CD14-positive monocyte (primary cell): ENCODE data around the gene RAB10. TPM values are rescaled to one million over a fixed set of nuclear protein-coding genes. Genes with fewer than 3 reads are reported as not detected.
"Not testable (repeated sequence)": the region's sequence is repeated elsewhere in the genome, so short reads cannot be mapped to it uniquely, and the experiment has no call there.

ENCODE experiments used
- DNase-seq, 3 donors: peaks; one replicate each; pipeline ENCODE4 v3.0.0-alpha.2; 2011 to 2022
- H2AFZ ChIP-seq: 2 replicates; pipeline ENCODE4 v1.6.0; 2012; ENCODE audit warnings: mild to moderate bottlenecking, low read depth, low read length, inconsistent platforms; ENCODE audit not compliant: insufficient read depth, poor library complexity, severe bottlenecking
- H3K27ac ChIP-seq, 2 donors: 1 replicate in 1 of 2; 2 replicates in 1 of 2; pipeline ENCODE4 v1.5.1; 2012 to 2013; ENCODE audit warnings: low read length in 2 of 2, control low read depth in 1 of 2, inconsistent platforms in 1 of 2, low read depth in 1 of 2, mild to moderate bottlenecking in 1 of 2
- H3K27me3 ChIP-seq, 2 donors: one replicate each; pipeline versions ENCODE4 v1.6.0 to v1.6.1; 2011 to 2013; ENCODE audit warnings: low read length in 2 of 2; ENCODE audit not compliant: control insufficient read depth in 2 of 2, insufficient read depth in 2 of 2
- H3K36me3 ChIP-seq, 2 donors: replicated peaks in 1 of 2; 1 replicate in 1 of 2; 2 replicates in 1 of 2; pipeline versions ENCODE4 v1.5.1 to v1.6.1; 2012 to 2013; ENCODE audit warnings: low read length in 2 of 2, control low read depth in 1 of 2, inconsistent platforms in 1 of 2, mild to moderate bottlenecking in 1 of 2; ENCODE audit not compliant: insufficient read depth in 2 of 2, control insufficient read depth in 1 of 2
- H3K4me1 ChIP-seq, 2 donors: 1 replicate in 1 of 2; 2 replicates in 1 of 2; pipeline versions ENCODE4 v1.5.1 to v1.6.1; 2012 to 2013; ENCODE audit warnings: low read length in 2 of 2, control low read depth in 1 of 2, inconsistent platforms in 1 of 2, mild to moderate bottlenecking in 1 of 2, moderate library complexity in 1 of 2; ENCODE audit not compliant: insufficient read depth in 2 of 2, control insufficient read depth in 1 of 2
- H3K4me2 ChIP-seq: replicated peaks from 2 replicates; pipeline ENCODE3; 2012; ENCODE audit warnings: low read length, moderate library complexity, mild to moderate bottlenecking; ENCODE audit not compliant: poor library complexity, severe bottlenecking; ENCODE audit errors: extremely low read depth
- H3K4me3 ChIP-seq, 3 experiments: fragments of 200-600 bp in 1 of 3; sonication (generic) in 1 of 3; replicated peaks in 1 of 3; 1 replicate in 2 of 3; 2 replicates in 1 of 3; pipeline ENCODE4 v1.5.1; 2011 to 2013; ENCODE audit warnings: low read length in 3 of 3, mild to moderate bottlenecking in 3 of 3, control low read depth in 2 of 3, low read depth in 2 of 3, inconsistent platforms in 1 of 3, moderate library complexity in 1 of 3
- H3K79me2 ChIP-seq: 2 replicates; pipeline ENCODE4 v1.6.0; 2012; ENCODE audit warnings: mild to moderate bottlenecking, control low read depth, inconsistent platforms, low read length, moderate library complexity; ENCODE audit not compliant: insufficient read depth
- H3K9ac ChIP-seq: 2 replicates; pipeline ENCODE4 v1.6.0; 2017; ENCODE audit warnings: low read length, mild to moderate bottlenecking; ENCODE audit not compliant: insufficient read depth, poor library complexity, severe bottlenecking
- H3K9me3 ChIP-seq, 2 donors: replicated peaks in 1 of 2; 1 replicate in 1 of 2; 2 replicates in 1 of 2; pipeline versions ENCODE4 v1.5.1 to v1.6.1; 2012 to 2013; ENCODE audit warnings: low read length in 2 of 2, control low read depth in 1 of 2; ENCODE audit not compliant: control insufficient read depth in 1 of 2, insufficient read depth in 1 of 2
- H4K20me1 ChIP-seq: 2 replicates; pipeline ENCODE4 v1.6.0; 2012; ENCODE audit warnings: mild to moderate bottlenecking, low read length, control low read depth, moderate library complexity; ENCODE audit not compliant: insufficient read depth
- H3K27ac Mint-ChIP-seq, 7 donors: one replicate each; pipeline ENCODE4 v1.8.0; 2020; ENCODE audit warnings: mild to moderate bottlenecking in 7 of 7, mixed read lengths in 7 of 7, moderate library complexity in 6 of 7, inconsistent platforms in 2 of 7
- H3K27me3 Mint-ChIP-seq, 3 donors: one replicate each; pipeline ENCODE4 v1.8.0; 2021 to 2022; ENCODE audit warnings: low read depth in 3 of 3, mild to moderate bottlenecking in 3 of 3, mixed read lengths in 3 of 3, moderate library complexity in 3 of 3, inconsistent platforms in 1 of 3
- H3K36me3 Mint-ChIP-seq, 2 donors: one replicate each; pipeline ENCODE4 v1.8.0; 2020; ENCODE audit warnings: mixed read lengths in 2 of 2, inconsistent platforms in 1 of 2, mild to moderate bottlenecking in 1 of 2
- H3K4me1 Mint-ChIP-seq: one replicate; pipeline ENCODE4 v1.8.0; 2020; ENCODE audit warnings: mild to moderate bottlenecking, mixed read lengths
- H3K4me3 Mint-ChIP-seq, 2 donors: one replicate each; pipeline ENCODE4 v1.8.0; 2020; ENCODE audit warnings: mild to moderate bottlenecking in 2 of 2, mixed read lengths in 2 of 2, moderate library complexity in 1 of 2
- H3K9me3 Mint-ChIP-seq, 7 donors: one replicate each; pipeline ENCODE4 v1.8.0; 2020 to 2022; ENCODE audit warnings: mixed read lengths in 7 of 7, mild to moderate bottlenecking in 6 of 7, moderate library complexity in 6 of 7, inconsistent platforms in 2 of 7
- CTCF ChIP-seq: fragments of 200-600 bp; IDR thresholded peaks from one replicate; pipeline ENCODE4 v1.8.0; 2022; ENCODE audit warnings: antibody characterized with exemption, mild to moderate bottlenecking
- WGBS: methylation state at CpG from one replicate; pipeline ENCODE4 v1.1.5; 2013; ENCODE audit warnings: missing lambda C conversion rate; ENCODE audit not compliant: insufficient coverage; 5-methylcytosine and 5-hydroxymethylcytosine counted together
- intact Hi-C, 2 donors: fragments of 100-400 bp; cut with micrococcal nuclease; formaldehyde crosslinking; loops; one replicate each; pipeline versions ENCODE4 v1.15.0 to v1.15.1; 2023
- polyA plus RNA-seq, 3 donors: library from polyadenylated mRNA; depleted of rRNA in 1 of 3; unstranded in 2 of 3; stranded (reverse) in 1 of 3; fragments of 300-500 nt in 2 of 3; fragments of >200 nt in 1 of 3; fragmentation: Illumina TruSeq in 2 of 3; gene quantifications; 1 replicate in 2 of 3; 2 replicates in 1 of 3; pipeline ENCODE4 v1.2.3, GENCODE V29; 2012 to 2021

RAB10 gene
- polyA plus RNA-seq, 3 donors, result 38.6 to 258 (median 202) TPM

GRCh38 chr2:26025509-26025908, 8.4 kb upstream of the RAB10 start:
- no peak for TF ChIP-seq CTCF
- Histone ChIP-seq H3K27ac (no peak overlapping the region), H2AFZ (no peak overlapping the region), H3K27me3 (no peaks in the 10 kb centered on the region), H3K4me2 (no peak overlapping the region), H3K9ac (no peak overlapping the region), H3K9me3 (no peaks in the 10 kb centered on the region), H3K36me3 (no peaks in the 10 kb centered on the region), H3K79me2 (no peaks in the 10 kb centered on the region), H3K4me3 (no peak overlapping the region), H3K4me1 (peaks cover 5 to 12% of the 10 kb centered on the region in 2 donors), H4K20me1 (no peaks in the 10 kb centered on the region)
- peaks cover 10% of the 10 kb centered on the region for H3K4me1 Mint-ChIP-seq
- peaks cover 0 to 4% (median 0%) of the 10 kb centered on the region in 7 donors for H3K9me3 Mint-ChIP-seq
- no peak overlapping the region for H3K27ac Mint-ChIP-seq
- peaks cover 3 to 10% (median 4%) of the 10 kb centered on the region in 3 donors for H3K27me3 Mint-ChIP-seq
- DNase-seq, result no peak
- intact Hi-C loops, result no loop called here
- no peaks in the 10 kb centered on the region for H3K36me3 Mint-ChIP-seq
- H3K4me3 Mint-ChIP-seq, result no peak overlapping the region

GRCh38 chr2:26028083-26028482, 5.8 kb upstream of the RAB10 start:
- peaks cover 11 to 19% of the 10 kb centered on the region in 2 donors for H3K4me1 ChIP-seq
- H3K9me3 Mint-ChIP-seq, H3K4me3 ChIP-seq, intact Hi-C loops, H3K27ac ChIP-seq, H3K36me3 Mint-ChIP-seq, H3K9me3 ChIP-seq, H2AFZ ChIP-seq, H4K20me1 ChIP-seq, H3K27ac Mint-ChIP-seq, H3K4me2 ChIP-seq, H3K4me3 Mint-ChIP-seq, H3K27me3 ChIP-seq, DNase-seq, H3K79me2 ChIP-seq, H3K9ac ChIP-seq, H3K36me3 ChIP-seq, H3K27me3 Mint-ChIP-seq: not testable (repeated sequence)
- H3K4me1 Mint-ChIP-seq, result peaks cover 18% of the 10 kb centered on the region
- 98% methylated on average over 9 of the region's 16 CpGs for WGBS

GRCh38 chr2:26032586-26033269, 1.2 kb upstream of the RAB10 start:
- not testable (repeated sequence) for H3K9me3 Mint-ChIP-seq, H3K9me3 ChIP-seq, DNase-seq, H3K27me3 ChIP-seq, H3K27me3 Mint-ChIP-seq
- peak overlapping the region; percentile 93 to 97 (median 96) for H3K27ac Mint-ChIP-seq
- Histone ChIP-seq H3K36me3 (peaks cover 0 to 10% of the 10 kb centered on the region in 2 donors), H3K9ac (peak overlapping the region; percentile 91), H3K4me3 (peak overlapping the region; percentile 55 to 84 (median 74)), H4K20me1 (peaks cover 33% of the 10 kb centered on the region), H3K4me2 (peak overlapping the region; percentile 100), H3K27ac (peak overlapping the region; percentile 94 to 98), H3K79me2 (peaks cover 47% of the 10 kb centered on the region), H3K4me1 (peaks cover 20 to 34% of the 10 kb centered on the region in 2 donors), H2AFZ (peak overlapping the region; percentile 100)
- H3K4me1 Mint-ChIP-seq, result peaks cover 29% of the 10 kb centered on the region
- intact Hi-C loops, result loop anchor here (5.0 kb wide), 2 partner anchors 35 to 40 kb away; no protein-coding TSS in a partner anchor
- H3K36me3 Mint-ChIP-seq, result peaks cover 10 to 13% of the 10 kb centered on the region in 2 donors
- WGBS, result 42% methylated on average over 12 of the region's 24 CpGs
- peak overlapping the region; percentile 89 to 94 for H3K4me3 Mint-ChIP-seq
